GM21381 (cell line): Measurements from ENCODE around the gene MOB3B.

Experiments
- ATAC-seq: cut with Tn5 transposase; IDR thresholded peaks from one replicate; pipeline ENCODE4 v1.9.1; 2021; ENCODE audit warnings: mild to moderate bottlenecking, moderate library complexity; ENCODE audit not compliant: unreplicated experiment

MOB3B gene

DNA sequence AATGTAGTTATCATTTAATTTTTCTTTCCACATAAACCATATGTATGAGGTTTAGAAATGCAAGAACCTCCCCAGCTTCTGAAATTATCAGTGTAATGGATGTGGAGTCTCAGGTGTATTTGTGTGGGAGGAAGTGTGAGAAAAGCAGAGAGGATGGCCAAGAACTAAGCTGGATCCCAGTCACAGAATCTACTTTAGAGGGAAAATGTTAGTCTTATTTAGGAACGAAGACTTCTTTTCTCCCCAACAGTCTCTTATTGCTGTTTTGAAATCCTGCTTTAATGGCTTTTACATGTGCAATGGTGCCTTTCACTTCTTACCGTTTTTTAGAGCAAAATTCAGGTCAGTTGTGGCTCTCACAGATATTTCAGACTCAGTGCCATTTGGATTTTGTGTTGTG is 235.6 kb downstream of the MOB3B start:
- ATAC-seq: no peak

DNA sequence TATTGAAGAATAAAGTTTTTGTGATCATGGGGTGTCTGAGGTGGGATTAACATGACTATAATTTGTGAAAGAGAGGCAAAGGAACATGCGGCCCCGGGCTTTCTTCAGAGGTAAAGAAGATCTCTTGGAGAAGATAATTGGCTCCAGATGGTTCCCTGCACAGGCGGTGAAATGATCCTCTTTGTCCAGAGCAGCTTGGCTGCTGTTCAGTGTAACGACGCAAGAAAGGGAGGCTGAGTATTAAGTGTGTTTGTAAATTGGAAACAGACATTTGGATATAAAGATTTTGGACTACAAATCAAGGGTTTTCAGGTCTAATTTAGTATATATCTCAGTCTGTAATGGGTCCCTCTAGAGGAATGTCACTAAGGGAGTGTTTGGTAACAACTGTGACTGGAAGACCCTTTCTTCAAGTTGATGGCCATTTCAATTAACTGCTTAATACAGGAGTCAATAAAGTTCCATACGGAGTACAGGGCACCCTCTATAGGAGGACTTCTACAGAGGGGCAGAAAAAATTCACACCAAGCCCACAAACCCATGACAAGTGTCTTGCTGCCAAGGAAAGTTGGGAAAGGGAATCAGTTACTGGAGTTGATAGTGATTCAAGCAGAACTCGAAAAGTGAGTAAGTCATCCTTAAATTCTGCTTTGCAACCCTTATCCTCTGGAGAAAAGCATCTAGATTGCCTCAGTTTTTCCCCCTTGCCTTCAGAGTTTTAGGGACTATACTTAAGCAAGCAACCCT is 236.8 kb downstream of the MOB3B start:
- no peak for ATAC-seq

DNA sequence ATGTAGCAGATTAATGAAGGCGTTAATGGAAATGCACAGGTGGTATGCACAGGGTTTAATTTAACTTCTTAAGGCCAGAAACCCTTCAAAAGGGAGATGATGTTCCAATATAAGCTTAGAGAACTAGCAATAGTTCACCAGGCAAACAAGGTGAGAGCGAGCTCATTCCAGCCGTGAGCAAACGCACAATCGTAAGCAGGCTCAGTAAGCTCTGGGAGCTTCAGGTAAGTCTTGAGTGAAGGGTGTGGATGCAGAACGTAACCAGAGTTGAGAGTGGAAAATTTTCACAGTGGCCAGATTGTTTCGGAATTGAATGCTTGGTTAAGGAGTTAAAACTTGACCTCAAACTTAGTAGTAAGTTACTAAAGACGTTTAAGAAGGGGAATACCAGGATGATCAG is 238.3 kb downstream of the MOB3B start:
- ATAC-seq: no peak

DNA sequence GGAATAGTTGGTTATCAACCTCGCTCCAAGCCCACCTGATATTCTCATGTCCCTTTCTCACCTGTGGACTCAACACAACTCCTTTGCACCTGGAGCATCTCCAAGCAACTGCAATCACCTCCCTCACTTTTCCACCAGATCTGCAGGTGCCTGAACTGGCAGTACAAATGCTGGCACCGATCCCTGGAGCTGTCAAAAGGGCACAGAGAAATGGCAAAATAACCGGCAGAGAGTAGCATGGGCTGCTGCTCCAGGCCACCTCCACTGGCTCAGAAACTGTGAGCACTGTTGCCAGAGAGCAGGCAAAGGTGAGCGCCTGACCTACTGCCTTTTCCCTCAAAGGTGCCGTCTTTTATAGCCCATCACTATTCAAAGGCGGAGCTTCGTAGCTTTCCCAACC is 247.3 kb downstream of the MOB3B start:
- ATAC-seq: no peak

DNA sequence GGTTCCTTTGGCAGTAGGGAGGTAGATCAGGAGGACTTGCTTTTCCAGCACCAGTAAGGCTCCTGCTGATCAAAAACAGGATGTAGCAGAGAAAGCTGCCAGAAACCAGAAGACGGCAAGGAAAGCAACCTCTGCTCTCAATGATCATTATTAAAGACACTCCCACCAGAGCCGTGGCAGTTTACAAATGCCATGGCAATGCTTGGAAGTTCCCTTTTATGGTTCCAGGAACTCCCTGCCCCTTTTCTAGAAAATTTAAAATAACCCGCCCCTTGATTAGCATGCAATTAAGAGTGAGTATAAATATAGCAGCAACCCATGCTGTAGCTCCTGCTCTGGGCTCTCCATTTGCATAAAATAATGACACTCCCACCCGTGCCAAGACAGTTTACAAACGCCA is 248.8 kb downstream of the MOB3B start:
- ATAC-seq: no peak

DNA sequence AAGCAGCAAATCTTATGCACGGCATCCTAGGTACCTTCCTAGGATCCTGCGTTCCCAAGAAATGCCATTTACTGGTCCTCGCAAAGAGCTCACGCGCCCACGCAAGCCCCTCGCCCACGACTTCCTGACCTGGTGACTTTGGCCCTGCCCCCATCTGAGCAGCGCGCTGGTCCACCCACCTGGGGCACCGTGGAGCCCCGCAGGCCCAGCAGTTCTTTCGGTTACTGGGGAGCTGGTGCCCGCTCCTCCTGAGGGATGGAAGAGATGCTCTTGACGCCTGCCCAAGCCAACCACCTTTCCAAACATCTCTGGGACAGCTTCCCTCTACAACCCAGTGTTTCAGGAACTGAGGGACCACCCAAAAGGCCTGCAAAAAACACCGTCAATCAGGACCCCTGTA is 249.4 kb downstream of the MOB3B start:
- ATAC-seq: no peak

DNA sequence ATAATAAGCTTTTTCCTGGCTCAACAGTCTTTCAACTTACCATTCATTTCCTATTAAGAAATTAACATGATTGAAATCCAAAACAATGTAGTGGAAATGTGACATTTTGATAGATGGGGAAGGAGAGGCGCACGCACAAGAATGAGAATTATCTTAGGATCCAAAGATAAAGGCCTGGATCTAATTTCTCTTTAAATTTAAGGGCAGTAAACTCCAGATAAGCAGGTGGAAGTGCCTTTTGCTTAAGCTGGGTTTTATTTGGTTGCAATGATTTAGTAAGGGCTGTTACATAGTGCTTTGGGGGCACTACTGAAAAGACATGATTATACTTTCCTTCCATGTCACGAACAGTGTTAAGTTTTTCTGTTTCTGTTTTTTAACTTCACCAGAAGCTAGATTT is 250.0 kb downstream of the MOB3B start:
- no peak for ATAC-seq

DNA sequence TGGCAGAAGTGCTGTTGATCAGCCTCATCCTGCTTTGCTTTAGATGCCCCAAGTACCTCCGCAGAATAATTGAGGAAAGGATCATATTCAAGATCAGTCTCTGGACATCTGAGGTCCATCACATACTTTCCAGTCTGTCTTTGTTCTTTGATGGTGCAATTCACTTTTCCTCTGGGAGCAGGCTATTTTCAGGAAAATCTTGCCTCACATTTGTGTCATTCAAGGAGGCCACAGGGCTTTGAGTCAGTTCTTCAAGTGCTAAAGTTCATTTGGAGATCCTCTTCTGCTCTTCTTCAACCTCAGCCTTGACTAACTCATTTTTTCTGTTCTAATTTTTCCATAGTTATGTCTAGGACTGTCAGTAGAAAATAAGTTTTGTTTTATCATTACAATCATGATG is 251.2 kb downstream of the MOB3B start:
- no peak for ATAC-seq

DNA sequence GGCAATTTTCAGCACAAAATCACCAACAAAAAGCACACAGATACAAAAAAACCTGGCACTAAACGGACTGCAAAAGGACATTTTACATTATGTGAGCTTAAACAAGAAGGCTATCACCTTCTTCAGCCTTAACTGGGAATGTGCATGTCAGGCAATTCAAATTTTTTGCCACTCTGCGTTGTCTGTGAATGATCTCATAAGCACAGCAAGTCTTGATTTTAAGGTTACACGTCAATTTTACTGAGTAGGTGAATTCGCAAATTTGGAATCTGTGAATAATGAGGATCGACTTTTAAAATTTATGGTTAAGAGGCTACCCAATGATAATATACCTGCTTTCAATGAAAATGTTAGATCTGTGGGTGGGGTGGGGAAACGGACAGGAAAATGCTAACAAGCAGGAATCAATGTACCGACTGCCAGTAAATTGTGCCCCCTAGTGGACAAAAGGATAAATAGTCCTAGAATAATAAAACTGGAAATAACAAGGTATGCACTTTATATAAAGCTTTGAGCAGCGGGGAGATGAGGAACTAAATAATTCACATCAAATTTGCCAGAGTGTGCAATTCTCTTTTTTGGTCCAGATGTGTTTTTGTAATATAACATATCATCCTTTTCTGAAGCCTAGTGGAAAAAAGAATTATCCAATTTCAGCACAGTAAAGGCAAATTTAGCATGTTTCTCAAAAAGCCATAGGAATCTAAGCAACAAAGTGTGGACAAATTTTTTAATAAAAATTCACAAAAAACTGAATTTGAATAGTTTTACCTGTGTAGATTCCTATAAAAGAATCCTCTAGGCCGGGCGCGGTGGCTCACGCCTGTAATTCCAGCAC is 253.2 kb downstream of the MOB3B start:
- ATAC-seq: peak; percentile 56
